Fibroblast of lung (primary cell): ENCODE measurements around the gene LAMTOR4. TPM values are rescaled to one million over a fixed set of nuclear protein-coding genes. Genes with fewer than 3 reads are reported as not detected.

Experiments used
- DNase-seq, 2 donors: peaks; one replicate each; pipeline versions ENCODE4 v3.0.0 to v3.0.0-alpha.2; 2010; ENCODE audit warnings: low read depth in 2 of 2
- H2AFZ ChIP-seq: 2 replicates; pipeline ENCODE4 v1.5.1; 2012; ENCODE audit warnings: low read length, control low read depth, inconsistent platforms
- H3K27ac ChIP-seq: 2 replicates; pipeline ENCODE4 v1.5.1; 2011; ENCODE audit warnings: low read length, control low read depth; ENCODE audit not compliant: insufficient read depth
- H3K27me3 ChIP-seq: 2 replicates; pipeline ENCODE4 v1.5.1; 2011; ENCODE audit warnings: mild to moderate bottlenecking, low read length; ENCODE audit not compliant: control insufficient read depth, insufficient read depth
- H3K36me3 ChIP-seq: 2 replicates; pipeline ENCODE4 v1.5.1; 2011; ENCODE audit warnings: low read length; ENCODE audit not compliant: control insufficient read depth, insufficient read depth
- H3K4me1 ChIP-seq: 2 replicates; pipeline ENCODE4 v1.5.1; 2011; ENCODE audit warnings: low read length; ENCODE audit not compliant: control insufficient read depth, insufficient read depth; ENCODE audit errors: extremely low read depth
- H3K4me2 ChIP-seq: 2 replicates; pipeline ENCODE4 v1.5.1; 2011; ENCODE audit warnings: low read length, control low read depth; ENCODE audit not compliant: insufficient read depth; ENCODE audit errors: extremely low read depth
- H3K4me3 ChIP-seq, 4 experiments: fragments of 200-600 bp in 1 of 4; sonication (generic) in 1 of 4; replicated peaks in 1 of 4; 2 replicates each; pipeline ENCODE4 v1.5.1; 2011 to 2016; ENCODE audit warnings: low read length in 4 of 4, low read depth in 3 of 4, mild to moderate bottlenecking in 3 of 4, control low read depth in 2 of 4, inconsistent platforms in 1 of 4, mixed read lengths in 1 of 4; ENCODE audit not compliant: insufficient read depth in 1 of 4; ENCODE audit errors: control extremely low read depth in 1 of 4
- H3K79me2 ChIP-seq: 2 replicates; pipeline ENCODE4 v1.5.1; 2012; ENCODE audit warnings: mild to moderate bottlenecking, low read length, inconsistent platforms; ENCODE audit not compliant: control insufficient read depth, insufficient read depth
- H3K9ac ChIP-seq: 2 replicates; pipeline ENCODE4 v1.5.1; 2011; ENCODE audit warnings: mild to moderate bottlenecking, low read length, control low read depth; ENCODE audit not compliant: insufficient read depth
- H3K9me3 ChIP-seq: 2 replicates; pipeline ENCODE4 v1.5.1; 2012; ENCODE audit warnings: low read depth, low read length; ENCODE audit not compliant: control insufficient read depth, insufficient read depth
- H4K20me1 ChIP-seq: 2 replicates; pipeline ENCODE4 v1.5.1; 2011; ENCODE audit warnings: low read length; ENCODE audit not compliant: control insufficient read depth, insufficient read depth; ENCODE audit errors: extremely low read depth
- EZH2 ChIP-seq: IDR thresholded peaks from 2 replicates; pipeline ENCODE4 v1.5.1; 2012; ENCODE audit warnings: low read length, control low read depth, mild to moderate bottlenecking; ENCODE audit errors: missing control alignments
- polyA plus RNA-seq, 2 donors: library from polyadenylated mRNA; depleted of rRNA in 1 of 2; stranded (reverse) in 1 of 2; unstranded in 1 of 2; fragments of >200 nt; gene quantifications; 2 replicates each; pipeline ENCODE4 v1.2.1, GENCODE V29; 2011 to 2012; ENCODE audit warnings: missing spikeins in 1 of 2
- total RNA-seq: library from RNA; depleted of rRNA; stranded (reverse); fragments of >200 nt; gene quantifications from 2 replicates; pipeline ENCODE4 v1.2.1, GENCODE V29; 2014
- TF ChIP-seq, protein P1 (sequence below), 2 donors: IDR thresholded peaks in 1 of 2; conservative IDR thresholded peaks in 1 of 2; 1 replicate in 1 of 2; 2 replicates in 1 of 2; pipeline ENCODE4 v1.5.1; 2011 to 2012; ENCODE audit warnings: low read length in 2 of 2, control low read depth in 1 of 2, inconsistent platforms in 1 of 2, low read depth in 1 of 2, mild to moderate bottlenecking in 1 of 2

The LAMTOR4 gene
- total and polyA plus RNA-seq, 2 donors (not counting 1 experiment from before 2014, with no cell fraction given), result 95.0 to 116 TPM

DNA sequence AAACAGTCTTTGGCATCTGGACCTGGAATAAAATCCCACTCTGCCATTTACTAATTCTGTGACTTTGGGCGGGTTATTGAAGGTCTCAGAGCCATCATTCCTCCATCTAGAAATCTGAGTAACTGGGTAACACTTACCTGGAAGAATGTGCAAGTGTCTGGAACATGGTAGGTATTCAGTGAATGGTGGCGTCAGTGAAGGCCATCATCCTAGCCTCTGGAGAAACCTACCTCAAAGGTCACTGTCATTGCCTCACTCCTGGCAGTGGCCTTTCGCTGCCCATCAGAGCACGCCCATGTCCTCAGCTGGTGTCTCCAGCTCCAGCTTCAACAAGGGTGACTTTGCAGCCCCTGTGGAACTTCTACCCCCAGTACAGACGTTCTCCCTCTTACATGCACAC lies 15.2 kb downstream of the LAMTOR4 start:
- Histone ChIP-seq H3K27me3 (no peaks in the 10 kb centered on the region), H3K9ac (no peak overlapping the region), H3K36me3 (no peaks in the 10 kb centered on the region), H3K79me2 (no peaks in the 10 kb centered on the region), H2AFZ (no peak overlapping the region), H3K4me3 (no peak overlapping the region), H4K20me1 (no peaks in the 10 kb centered on the region), H3K27ac (no peak overlapping the region), H3K9me3 (no peaks in the 10 kb centered on the region), H3K4me2 (no peak overlapping the region), H3K4me1 (peaks cover 4% of the 10 kb centered on the region)
- TF ChIP-seq, protein P1, sequence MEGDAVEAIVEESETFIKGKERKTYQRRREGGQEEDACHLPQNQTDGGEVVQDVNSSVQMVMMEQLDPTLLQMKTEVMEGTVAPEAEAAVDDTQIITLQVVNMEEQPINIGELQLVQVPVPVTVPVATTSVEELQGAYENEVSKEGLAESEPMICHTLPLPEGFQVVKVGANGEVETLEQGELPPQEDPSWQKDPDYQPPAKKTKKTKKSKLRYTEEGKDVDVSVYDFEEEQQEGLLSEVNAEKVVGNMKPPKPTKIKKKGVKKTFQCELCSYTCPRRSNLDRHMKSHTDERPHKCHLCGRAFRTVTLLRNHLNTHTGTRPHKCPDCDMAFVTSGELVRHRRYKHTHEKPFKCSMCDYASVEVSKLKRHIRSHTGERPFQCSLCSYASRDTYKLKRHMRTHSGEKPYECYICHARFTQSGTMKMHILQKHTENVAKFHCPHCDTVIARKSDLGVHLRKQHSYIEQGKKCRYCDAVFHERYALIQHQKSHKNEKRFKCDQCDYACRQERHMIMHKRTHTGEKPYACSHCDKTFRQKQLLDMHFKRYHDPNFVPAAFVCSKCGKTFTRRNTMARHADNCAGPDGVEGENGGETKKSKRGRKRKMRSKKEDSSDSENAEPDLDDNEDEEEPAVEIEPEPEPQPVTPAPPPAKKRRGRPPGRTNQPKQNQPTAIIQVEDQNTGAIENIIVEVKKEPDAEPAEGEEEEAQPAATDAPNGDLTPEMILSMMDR (conservative IDR thresholded peaks at IDR 0.05 in 1 of 2, IDR thresholded peaks at IDR 0.05 in 1 of 2; ENCODE audit: low read depth in 1 of 2, low read length in 2 of 2), result no peak
- no peak for TF ChIP-seq EZH2
- no peak for DNase-seq

DNA sequence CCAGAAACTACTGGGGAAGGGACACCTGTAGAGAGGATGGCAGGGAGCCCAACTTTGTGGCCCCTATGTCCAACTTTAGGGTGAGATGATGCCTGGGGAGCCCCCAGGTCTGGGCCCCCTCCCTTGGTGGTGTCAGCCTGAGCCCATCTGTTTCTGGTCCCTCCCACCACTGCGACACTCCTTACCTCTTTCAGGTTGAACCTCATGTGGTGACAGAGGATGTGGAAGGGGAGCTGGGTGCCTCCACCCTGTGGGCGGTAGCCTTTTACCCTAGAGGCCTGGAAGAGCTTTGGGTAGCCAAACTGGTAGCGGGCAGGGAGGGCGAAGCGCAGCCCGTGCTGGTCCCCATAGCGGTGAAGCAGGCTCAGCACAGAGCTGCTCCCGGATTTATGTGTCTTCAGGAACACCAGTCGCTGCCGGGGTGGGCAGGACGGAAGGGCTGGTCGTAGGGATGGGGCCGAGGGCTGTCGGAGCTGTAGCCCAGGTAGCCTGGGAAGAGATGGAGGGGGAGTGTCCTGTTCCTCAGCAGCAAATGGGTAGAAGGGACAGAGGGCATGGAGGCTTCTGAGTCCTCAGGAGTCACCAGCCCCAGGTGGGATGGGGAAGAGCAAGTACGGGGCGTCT lies 17.7 kb downstream of the LAMTOR4 start:
- Histone ChIP-seq H3K9ac (no peak overlapping the region), H3K9me3 (no peaks in the 10 kb centered on the region), H3K79me2 (no peaks in the 10 kb centered on the region), H3K4me2 (no peak overlapping the region), H3K27me3 (no peaks in the 10 kb centered on the region), H3K36me3 (no peaks in the 10 kb centered on the region), H4K20me1 (no peaks in the 10 kb centered on the region), H3K27ac (no peak overlapping the region), H3K4me3 (no peak overlapping the region), H3K4me1 (peaks cover 4% of the 10 kb centered on the region), H2AFZ (no peak overlapping the region)
- TF ChIP-seq, protein P1 (conservative IDR thresholded peaks at IDR 0.05 in 1 of 2, IDR thresholded peaks at IDR 0.05 in 1 of 2; ENCODE audit: low read depth in 1 of 2, low read length in 2 of 2), result no peak
- TF ChIP-seq EZH2, result no peak
- no peak for DNase-seq

DNA sequence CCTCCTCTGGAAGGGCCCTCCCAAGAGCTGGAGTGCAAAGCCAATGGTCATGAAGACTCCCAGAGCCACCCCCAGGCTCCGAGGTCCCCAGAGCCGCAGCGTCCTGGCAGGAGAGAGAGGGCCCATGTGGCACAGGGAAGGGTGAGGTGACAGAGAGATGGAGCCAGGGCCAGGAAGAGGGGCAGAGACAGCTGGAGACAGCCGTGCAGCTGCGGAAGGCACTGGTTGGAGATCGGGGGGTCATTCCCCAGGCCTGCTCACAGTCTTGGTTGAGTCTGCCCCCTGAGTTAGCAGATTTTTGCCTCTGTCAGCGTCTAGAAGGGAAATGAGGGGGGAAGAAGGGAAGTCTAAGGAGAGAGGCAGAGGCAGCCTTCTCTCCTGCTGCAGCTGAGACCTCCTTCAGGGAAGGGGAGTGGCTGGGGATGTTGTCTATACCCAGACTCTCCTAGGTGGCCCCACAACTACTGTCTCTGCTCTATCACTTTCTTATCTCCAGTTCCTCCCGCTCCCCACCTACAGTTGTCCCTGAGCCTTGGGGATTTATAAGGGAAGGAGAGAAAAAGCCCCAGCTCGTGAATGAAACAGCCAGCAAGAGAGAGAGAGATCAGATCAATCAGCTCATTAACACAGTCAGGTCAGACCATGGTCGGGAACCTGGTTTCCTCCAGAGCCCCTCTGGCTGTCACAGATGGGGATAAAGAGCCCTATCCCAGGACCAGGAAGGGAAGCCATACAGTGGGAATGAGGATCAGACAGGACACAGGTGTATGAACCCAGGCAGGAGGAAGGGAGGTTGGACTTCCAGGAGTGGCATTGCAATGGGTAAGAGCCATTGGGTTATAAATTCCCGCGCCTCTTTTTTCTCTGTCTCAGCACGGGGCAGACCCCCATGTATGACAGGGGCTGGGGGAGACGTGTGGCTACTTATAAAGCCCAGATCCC lies 18.5 kb downstream of the LAMTOR4 start:
- Histone ChIP-seq H2AFZ (peak overlapping the region; percentile 95), H3K9me3 (no peaks in the 10 kb centered on the region), H3K79me2 (no peaks in the 10 kb centered on the region), H3K4me2 (peak overlapping the region; percentile 67), H3K4me1 (peaks cover 4% of the 10 kb centered on the region), H3K27me3 (no peaks in the 10 kb centered on the region), H4K20me1 (no peaks in the 10 kb centered on the region), H3K9ac (no peak overlapping the region), H3K36me3 (no peaks in the 10 kb centered on the region), H3K27ac (no peak overlapping the region), H3K4me3 (peak overlapping the region in 3 of 4 experiments; percentile 63 to 71 (median 65))
- DNase-seq, result no peak
- TF ChIP-seq, protein P1 (conservative IDR thresholded peaks at IDR 0.05 in 1 of 2, IDR thresholded peaks at IDR 0.05 in 1 of 2; ENCODE audit: low read depth in 1 of 2, low read length in 2 of 2), result no peak
- no peak for TF ChIP-seq EZH2
